Fibroblast of lung (primary cell): ENCODE measurements around the gene CYP3A5. TPM values are rescaled to one million over a fixed set of nuclear protein-coding genes. Genes with fewer than 3 reads are reported as not detected.

ENCODE experiments used
- DNase-seq, 2 donors: peaks; one replicate each; pipeline versions ENCODE4 v3.0.0 to v3.0.0-alpha.2; 2010; ENCODE audit warnings: low read depth in 2 of 2
- H2AFZ ChIP-seq: 2 replicates; pipeline ENCODE4 v1.5.1; 2012; ENCODE audit warnings: low read length, control low read depth, inconsistent platforms
- H3K27ac ChIP-seq: 2 replicates; pipeline ENCODE4 v1.5.1; 2011; ENCODE audit warnings: low read length, control low read depth; ENCODE audit not compliant: insufficient read depth
- H3K27me3 ChIP-seq: 2 replicates; pipeline ENCODE4 v1.5.1; 2011; ENCODE audit warnings: mild to moderate bottlenecking, low read length; ENCODE audit not compliant: control insufficient read depth, insufficient read depth
- H3K36me3 ChIP-seq: 2 replicates; pipeline ENCODE4 v1.5.1; 2011; ENCODE audit warnings: low read length; ENCODE audit not compliant: control insufficient read depth, insufficient read depth
- H3K4me1 ChIP-seq: 2 replicates; pipeline ENCODE4 v1.5.1; 2011; ENCODE audit warnings: low read length; ENCODE audit not compliant: control insufficient read depth, insufficient read depth; ENCODE audit errors: extremely low read depth
- H3K4me2 ChIP-seq: 2 replicates; pipeline ENCODE4 v1.5.1; 2011; ENCODE audit warnings: low read length, control low read depth; ENCODE audit not compliant: insufficient read depth; ENCODE audit errors: extremely low read depth
- H3K4me3 ChIP-seq, 4 experiments: fragments of 200-600 bp in 1 of 4; sonication (generic) in 1 of 4; replicated peaks in 1 of 4; 2 replicates each; pipeline ENCODE4 v1.5.1; 2011 to 2016; ENCODE audit warnings: low read length in 4 of 4, low read depth in 3 of 4, mild to moderate bottlenecking in 3 of 4, control low read depth in 2 of 4, inconsistent platforms in 1 of 4, mixed read lengths in 1 of 4; ENCODE audit not compliant: insufficient read depth in 1 of 4; ENCODE audit errors: control extremely low read depth in 1 of 4
- H3K79me2 ChIP-seq: 2 replicates; pipeline ENCODE4 v1.5.1; 2012; ENCODE audit warnings: mild to moderate bottlenecking, low read length, inconsistent platforms; ENCODE audit not compliant: control insufficient read depth, insufficient read depth
- H3K9ac ChIP-seq: 2 replicates; pipeline ENCODE4 v1.5.1; 2011; ENCODE audit warnings: mild to moderate bottlenecking, low read length, control low read depth; ENCODE audit not compliant: insufficient read depth
- H3K9me3 ChIP-seq: 2 replicates; pipeline ENCODE4 v1.5.1; 2012; ENCODE audit warnings: low read depth, low read length; ENCODE audit not compliant: control insufficient read depth, insufficient read depth
- H4K20me1 ChIP-seq: 2 replicates; pipeline ENCODE4 v1.5.1; 2011; ENCODE audit warnings: low read length; ENCODE audit not compliant: control insufficient read depth, insufficient read depth; ENCODE audit errors: extremely low read depth
- CTCF ChIP-seq, 2 donors: IDR thresholded peaks in 1 of 2; conservative IDR thresholded peaks in 1 of 2; 1 replicate in 1 of 2; 2 replicates in 1 of 2; pipeline ENCODE4 v1.5.1; 2011 to 2012; ENCODE audit warnings: low read length in 2 of 2, control low read depth in 1 of 2, inconsistent platforms in 1 of 2, low read depth in 1 of 2, mild to moderate bottlenecking in 1 of 2
- EZH2 ChIP-seq: IDR thresholded peaks from 2 replicates; pipeline ENCODE4 v1.5.1; 2012; ENCODE audit warnings: low read length, control low read depth, mild to moderate bottlenecking; ENCODE audit errors: missing control alignments
- polyA plus RNA-seq, 2 donors: library from polyadenylated mRNA; depleted of rRNA in 1 of 2; stranded (reverse) in 1 of 2; unstranded in 1 of 2; fragments of >200 nt; gene quantifications; 2 replicates each; pipeline ENCODE4 v1.2.1, GENCODE V29; 2011 to 2012; ENCODE audit warnings: missing spikeins in 1 of 2
- total RNA-seq: library from RNA; depleted of rRNA; stranded (reverse); fragments of >200 nt; gene quantifications from 2 replicates; pipeline ENCODE4 v1.2.1, GENCODE V29; 2014

The CYP3A5 gene
- total and polyA plus RNA-seq, 2 donors (not counting 1 experiment from before 2014, with no cell fraction given) = 1.9 to 12.4 TPM

GRCh38 chr7:99619571-99620130 is 60.1 kb downstream of the CYP3A5 start:
- no peak overlapping the region for H3K27ac ChIP-seq
- no peak for DNase-seq
- H3K4me3 ChIP-seq = no peak overlapping the region
- no peak overlapping the region for H3K9ac ChIP-seq
- peaks cover 20% of the 10 kb centered on the region for H3K36me3 ChIP-seq
- no peaks in the 10 kb centered on the region for H3K27me3 ChIP-seq
- H3K4me2 ChIP-seq = no peak overlapping the region
- TF ChIP-seq CTCF (conservative IDR thresholded peaks at IDR 0.05 in 1 of 2, IDR thresholded peaks at IDR 0.05 in 1 of 2; ENCODE audit: low read depth in 1 of 2, low read length in 2 of 2) = no peak
- no peak for TF ChIP-seq EZH2
- no peak overlapping the region for H2AFZ ChIP-seq
- no peaks in the 10 kb centered on the region for H4K20me1 ChIP-seq
- peaks cover 11% of the 10 kb centered on the region for H3K79me2 ChIP-seq
- H3K9me3 ChIP-seq = no peaks in the 10 kb centered on the region
- H3K4me1 ChIP-seq = peaks cover 2% of the 10 kb centered on the region

- Histone ChIP-seq H3K4me2 (no peak overlapping the region), H3K4me3 (no peak overlapping the region), H4K20me1 (no peaks in the 10 kb centered on the region), H3K27ac (no peak overlapping the region), H3K27me3 (no peaks in the 10 kb centered on the region), H2AFZ (no peak overlapping the region), H3K36me3 (peaks cover 17% of the 10 kb centered on the region), H3K4me1 (peaks cover 2% of the 10 kb centered on the region), H3K9me3 (no peaks in the 10 kb centered on the region), H3K9ac (no peak overlapping the region), H3K79me2 (peaks cover 11% of the 10 kb centered on the region)
- TF ChIP-seq CTCF (conservative IDR thresholded peaks at IDR 0.05 in 1 of 2, IDR thresholded peaks at IDR 0.05 in 1 of 2; ENCODE audit: low read depth in 1 of 2, low read length in 2 of 2) = no peak
- no peak for TF ChIP-seq EZH2
- peak in 1 of 2 donors; percentile 21 for DNase-seq
Observed at GRCh38 chr7:99618726-99619125, 61.1 kb downstream of the CYP3A5 start.

GRCh38 chr7:99617192-99617781 is 62.5 kb downstream of the CYP3A5 start:
- H3K4me1 ChIP-seq = peaks cover 2% of the 10 kb centered on the region
- no peak for DNase-seq
- H3K79me2 ChIP-seq = peaks cover 11% of the 10 kb centered on the region
- TF ChIP-seq EZH2 (no peak), CTCF (conservative IDR thresholded peaks at IDR 0.05 in 1 of 2, IDR thresholded peaks at IDR 0.05 in 1 of 2; ENCODE audit: low read depth in 1 of 2, low read length in 2 of 2) (no peak)
- peak overlapping the region; percentile 87 for H3K9ac ChIP-seq
- H3K4me2 ChIP-seq = peak overlapping the region; percentile 77
- H4K20me1 ChIP-seq = no peaks in the 10 kb centered on the region
- peak overlapping the region; percentile 74 to 97 (median 86) for H3K4me3 ChIP-seq
- H3K27ac ChIP-seq = peak overlapping the region; percentile 73
- H3K27me3 ChIP-seq = no peaks in the 10 kb centered on the region
- peaks cover 14% of the 10 kb centered on the region for H3K36me3 ChIP-seq
- no peaks in the 10 kb centered on the region for H3K9me3 ChIP-seq
- H2AFZ ChIP-seq = peak overlapping the region; percentile 100
